ENCODE data around the gene AK2.
A peak's percentile ranks its signal among the peaks of the same experiment; 100 is the strongest.

AK2 gene

GRCh38 chr1:32969566-32969965 lies 67.1 kb downstream of the AK2 start:
- no peak for DNase-seq

- no peak for DNase-seq
Observed at GRCh38 chr1:32967888-32968568, 68.7 kb downstream of the AK2 start.

GRCh38 chr1:32966900-32967299 lies 69.8 kb downstream of the AK2 start:
- DNase-seq = no peak

GRCh38 chr1:32965251-32965747 lies 71.4 kb downstream of the AK2 start:
- DNase-seq = no peak

- peak; percentile 89 to 99 for DNase-seq
Observed at GRCh38 chr1:32964461-32965250, 72.0 kb downstream of the AK2 start, which contains the start of gene RNF19B. Gene RNF19B (minus strand): TSS chr1:32964809. CDS start chr1:32964685, 124 bp downstream.

GRCh38 chr1:32963746-32964460 lies 72.8 kb downstream of the AK2 start:
- DNase-seq = peak; percentile 53 to 86

- no peak for DNase-seq
Observed at GRCh38 chr1:32962248-32962896, 74.3 kb downstream of the AK2 start.

- DNase-seq = peak in 1 of 2 experiments; percentile 29
Observed at GRCh38 chr1:32960819-32961355, 75.8 kb downstream of the AK2 start.

- no peak for DNase-seq
Observed at GRCh38 chr1:32960342-32960741, 76.3 kb downstream of the AK2 start.

- DNase-seq = no peak
Observed at GRCh38 chr1:32958827-32959226, 77.9 kb downstream of the AK2 start.
